ENCODE data around the gene YY1AP1.
"Not testable (repeated sequence)": the region's sequence is repeated elsewhere in the genome, so short reads cannot be mapped to it uniquely, and the experiment has no call there.

Gene YY1AP1

GRCh38 chr1:155695072-155695471 lies 6.5 kb upstream of the YY1AP1 start:
- no peak for TF ChIP-seq CTCF (IDR thresholded peaks at IDR 0.05)

GRCh38 chr1:155694167-155694566 lies 5.6 kb upstream of the YY1AP1 start:
- no peak for TF ChIP-seq CTCF (IDR thresholded peaks at IDR 0.05)

- no peak for TF ChIP-seq CTCF (IDR thresholded peaks at IDR 0.05)
Observed at GRCh38 chr1:155691992-155692528, 3.5 kb upstream of the YY1AP1 start.

- not testable (repeated sequence) for TF ChIP-seq CTCF (IDR thresholded peaks at IDR 0.05)
Observed at GRCh38 chr1:155689081-155689607, 570 bp upstream of the YY1AP1 start, which contains the start of gene DAP3. TSS of gene DAP3 (plus strand) at chr1:155689091. CDS start at chr1:155709780, 20,689 bp downstream.

GRCh38 chr1:155681776-155682175 lies 6.8 kb downstream of the YY1AP1 start:
- no peak for TF ChIP-seq CTCF (IDR thresholded peaks at IDR 0.05)

- TF ChIP-seq CTCF (IDR thresholded peaks at IDR 0.05), result no peak
Observed at GRCh38 chr1:155680531-155680930, 8.0 kb downstream of the YY1AP1 start.

GRCh38 chr1:155678027-155678426 lies 10.5 kb downstream of the YY1AP1 start:
- no peak for TF ChIP-seq CTCF (IDR thresholded peaks at IDR 0.05)

- TF ChIP-seq CTCF (IDR thresholded peaks at IDR 0.05), result no peak
Observed at GRCh38 chr1:155673003-155673402, 15.6 kb downstream of the YY1AP1 start.

Measured in LNCAP (cell line).